ENCODE data around the gene TFB1M.

Gene TFB1M

DNA sequence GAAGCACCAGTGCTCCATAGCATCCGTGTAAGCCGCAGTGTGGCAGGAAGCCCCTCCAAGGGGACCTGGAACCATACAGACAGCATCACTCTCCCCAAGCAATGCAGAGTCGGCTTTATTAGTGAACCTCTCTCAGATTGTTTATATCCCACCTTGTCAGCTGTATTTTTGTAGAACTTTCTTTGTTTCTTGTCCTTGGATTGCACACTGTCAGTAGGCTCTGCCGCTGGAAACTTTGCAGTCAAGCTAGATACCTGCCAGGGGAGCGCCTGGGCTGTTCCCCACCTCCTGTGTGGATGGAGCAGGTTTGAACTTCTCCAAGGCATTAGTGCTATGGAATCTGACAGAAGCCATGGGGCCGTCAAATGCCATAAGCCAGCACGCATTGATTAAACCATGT is 69.1 kb downstream of the TFB1M start (continued):
- TF ChIP-seq TSHZ1 (tag by site-specific recombination; IDR thresholded peaks at IDR 0.05; ENCODE audit: borderline replicate concordance) = no peak

DNA sequence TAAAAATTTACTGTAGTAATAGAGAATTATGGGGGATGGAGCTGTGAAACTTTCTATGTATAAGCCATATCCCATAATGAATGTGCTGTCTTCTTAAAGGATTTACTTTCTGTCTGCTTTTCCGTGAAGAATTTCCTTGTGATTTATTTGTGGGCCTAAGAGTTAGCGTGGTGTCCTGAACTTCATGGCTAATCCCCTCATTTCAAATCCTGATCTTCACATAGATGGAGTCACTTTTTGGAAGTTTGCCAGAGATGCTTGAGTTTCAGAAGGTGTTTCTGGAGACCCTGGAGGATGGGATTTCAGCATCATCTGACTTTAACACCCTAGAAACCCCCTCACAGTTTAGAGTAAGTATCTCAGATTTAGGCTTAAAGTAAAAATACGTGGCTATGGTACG is 69.8 kb downstream of the TFB1M start:
- H3K9me3 ChIP-seq (ENCODE audit: control insufficient read depth, insufficient read depth, low read depth, low read length) = no peaks in the 10 kb centered on the region
- peaks cover 0 to 35% of the 10 kb centered on the region in 2 experiments; a peak in 2 of 3 replicates for H3K36me3 ChIP-seq (ENCODE audit: control insufficient read depth in 2 of 2, insufficient read depth in 1 of 2, low read length in 2 of 2)
- no peak overlapping the region for H3K27ac ChIP-seq (ENCODE audit: extremely low read depth, low read depth, low read length)
- H3K4me3 ChIP-seq (ENCODE audit: low read depth, low read length) = no peak overlapping the region
- no peaks in the 10 kb centered on the region for H3K4me1 ChIP-seq (ENCODE audit: control insufficient read depth, insufficient read depth, low read length)
- ChIA-PET POLR2A (no interaction called here), CTCF (interaction anchor here (0.6 kb wide), 1 partner anchor 10 kb away, joined by 3 read pairs; no protein-coding TSS in a partner anchor)
- TF ChIP-seq ZNF37A (tag by site-specific recombination; IDR thresholded peaks at IDR 0.05) = no peak
- TF ChIP-seq ZNF768 (tag by site-specific recombination; IDR thresholded peaks at IDR 0.05) = no peak
- TF ChIP-seq ZNF341 (tag by site-specific recombination; IDR thresholded peaks at IDR 0.05; ENCODE audit: low read depth) = no peak
- no peak for TF ChIP-seq ZSCAN18 (tag by site-specific recombination; IDR thresholded peaks at IDR 0.05)
- no peak for TF ChIP-seq ZNF148 (tag by site-specific recombination; IDR thresholded peaks at IDR 0.05; ENCODE audit: borderline replicate concordance)
- TF ChIP-seq ZNF560 (tag by site-specific recombination; IDR thresholded peaks at IDR 0.05; ENCODE audit: borderline replicate concordance) = no peak
- no peak for TF ChIP-seq ZNF175 (tag by site-specific recombination; IDR thresholded peaks at IDR 0.05)
- TF ChIP-seq, protein P1, sequence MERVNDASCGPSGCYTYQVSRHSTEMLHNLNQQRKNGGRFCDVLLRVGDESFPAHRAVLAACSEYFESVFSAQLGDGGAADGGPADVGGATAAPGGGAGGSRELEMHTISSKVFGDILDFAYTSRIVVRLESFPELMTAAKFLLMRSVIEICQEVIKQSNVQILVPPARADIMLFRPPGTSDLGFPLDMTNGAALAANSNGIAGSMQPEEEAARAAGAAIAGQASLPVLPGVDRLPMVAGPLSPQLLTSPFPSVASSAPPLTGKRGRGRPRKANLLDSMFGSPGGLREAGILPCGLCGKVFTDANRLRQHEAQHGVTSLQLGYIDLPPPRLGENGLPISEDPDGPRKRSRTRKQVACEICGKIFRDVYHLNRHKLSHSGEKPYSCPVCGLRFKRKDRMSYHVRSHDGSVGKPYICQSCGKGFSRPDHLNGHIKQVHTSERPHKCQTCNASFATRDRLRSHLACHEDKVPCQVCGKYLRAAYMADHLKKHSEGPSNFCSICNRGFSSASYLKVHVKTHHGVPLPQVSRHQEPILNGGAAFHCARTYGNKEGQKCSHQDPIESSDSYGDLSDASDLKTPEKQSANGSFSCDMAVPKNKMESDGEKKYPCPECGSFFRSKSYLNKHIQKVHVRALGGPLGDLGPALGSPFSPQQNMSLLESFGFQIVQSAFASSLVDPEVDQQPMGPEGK (tag by site-specific recombination; IDR thresholded peaks at IDR 0.05) = no peak
- TF ChIP-seq ZNF747 (tag by site-specific recombination; IDR thresholded peaks at IDR 0.05) = no peak

DNA sequence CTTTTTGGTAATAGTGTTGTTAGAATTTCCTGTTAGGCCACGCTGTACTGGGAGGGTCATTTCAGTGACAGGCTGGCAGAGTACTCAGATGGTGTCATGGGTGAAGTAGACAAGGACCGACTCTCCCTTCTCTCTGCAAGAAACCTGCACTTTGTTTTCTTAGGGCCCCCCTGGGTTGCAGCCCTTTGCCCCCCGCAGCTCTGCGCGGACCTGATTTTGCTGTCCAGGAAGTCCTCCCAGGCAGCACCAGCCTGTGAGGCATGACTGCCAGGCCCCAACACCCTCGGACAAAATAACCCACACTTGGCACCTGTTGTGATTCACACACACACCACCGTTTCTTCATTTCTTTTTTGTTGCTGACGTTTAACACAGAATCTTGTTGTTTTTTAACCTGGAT is 72.3 kb downstream of the TFB1M start:
- CTCF ChIA-PET = interaction anchor here (0.7 to 1.3 kb wide), 2 partner anchors 314 to 567 kb away, joined by 3 to 5 read pairs; no protein-coding TSS in a partner anchor
- TF ChIP-seq ZSCAN18 (tag by site-specific recombination; IDR thresholded peaks at IDR 0.05) = no peak
- no peak for TF ChIP-seq GLIS2 (tag by site-specific recombination; IDR thresholded peaks at IDR 0.05)
- TF ChIP-seq ZSCAN5A (tag by site-specific recombination; IDR thresholded peaks at IDR 0.05) = no peak
- TF ChIP-seq ZBTB1 (tag by site-specific recombination; IDR thresholded peaks at IDR 0.05) = no peak
- no peak for TF ChIP-seq SCRT2 (tag by site-specific recombination; IDR thresholded peaks at IDR 0.05)
- no peak for TF ChIP-seq ZNF843 (tag by site-specific recombination; IDR thresholded peaks at IDR 0.05)
- no peak for TF ChIP-seq ZNF549 (tag by site-specific recombination; IDR thresholded peaks at IDR 0.05)
- TF ChIP-seq ZBTB48 (tag by site-specific recombination; IDR thresholded peaks at IDR 0.05) = no peak
- no peak for TF ChIP-seq YY2 (tag by site-specific recombination; IDR thresholded peaks at IDR 0.05)
- TF ChIP-seq ZNF544 (tag by site-specific recombination; IDR thresholded peaks at IDR 0.05) = no peak

More for the DNA sequence above, 72.3 kb downstream of the TFB1M start:
- Histone ChIP-seq H3K4me3 (ENCODE audit: low read depth, low read length) (no peak overlapping the region), H3K36me3 (ENCODE audit: control insufficient read depth in 2 of 2, insufficient read depth in 1 of 2, low read length in 2 of 2) (peaks cover 0 to 17% of the 10 kb centered on the region in 2 experiments; a peak in 1 of 3 replicates), H3K4me1 (ENCODE audit: control insufficient read depth, insufficient read depth, low read length) (no peaks in the 10 kb centered on the region), H3K9me3 (ENCODE audit: control insufficient read depth, insufficient read depth, low read depth, low read length) (no peaks in the 10 kb centered on the region), H3K27ac (ENCODE audit: extremely low read depth, low read depth, low read length) (no peak overlapping the region)
- POLR2A ChIA-PET = no interaction called here
